Neural crest cell (in vitro differentiated cells): ENCODE measurements around the gene SEPSECS. TPM values are rescaled to one million over a fixed set of nuclear protein-coding genes. Genes with fewer than 3 reads are reported as not detected.

ENCODE experiments used
- DNase-seq: peaks from one replicate; pipeline ENCODE4 v3.0.0; 2021; ENCODE audit warnings: low read depth, mixed read lengths, low spot score
- H3K27ac Mint-ChIP-seq: one replicate; pipeline ENCODE4 v1.8.0; 2021; ENCODE audit warnings: mild to moderate bottlenecking, mixed read lengths; ENCODE audit not compliant: unreplicated experiment
- H3K27me3 Mint-ChIP-seq: 2 replicates; pipeline ENCODE4 v1.8.0; 2021; ENCODE audit warnings: low read depth, mild to moderate bottlenecking, mixed read lengths
- H3K36me3 Mint-ChIP-seq: 2 replicates; pipeline ENCODE4 v1.8.0; 2021; ENCODE audit warnings: low read depth, mild to moderate bottlenecking, mixed read lengths
- H3K4me1 Mint-ChIP-seq: 2 replicates; pipeline ENCODE4 v1.8.0; 2021; ENCODE audit warnings: mixed read lengths
- H3K4me3 Mint-ChIP-seq: one replicate; pipeline ENCODE4 v1.8.0; 2021; ENCODE audit warnings: mild to moderate bottlenecking, mixed read lengths
- H3K9me3 Mint-ChIP-seq: 2 replicates; pipeline ENCODE4 v1.8.0; 2021; ENCODE audit warnings: mixed read lengths
- long read RNA-seq: library from polyadenylated mRNA; unstranded; transcript quantifications from one replicate; pipeline ENCODE4 v2.0.0, GENCODE V29; 2020
- total RNA-seq: library from RNA; stranded (reverse); gene quantifications from 2 replicates; pipeline ENCODE4 v1.2.1, GENCODE V29; 2021
- TF ChIP-seq, protein P1 (sequence below): fragments of 200-600 bp; sonication (generic); conservative IDR thresholded peaks from 2 replicates; pipeline ENCODE4 v1.5.0; 2021; ENCODE audit warnings: antibody characterized with exemption, mild to moderate bottlenecking

SEPSECS gene
- total RNA-seq = 8.2 and 9.3 TPM in 2 replicates
- long read RNA-seq, full-length matches to known transcripts = 4 of 13 reads
- long read RNA-seq, partial matches to known transcripts = 5 of 13 reads
- long read RNA-seq, other reads (novel, unspliced or antisense) = 4 of 13 reads

DNA sequence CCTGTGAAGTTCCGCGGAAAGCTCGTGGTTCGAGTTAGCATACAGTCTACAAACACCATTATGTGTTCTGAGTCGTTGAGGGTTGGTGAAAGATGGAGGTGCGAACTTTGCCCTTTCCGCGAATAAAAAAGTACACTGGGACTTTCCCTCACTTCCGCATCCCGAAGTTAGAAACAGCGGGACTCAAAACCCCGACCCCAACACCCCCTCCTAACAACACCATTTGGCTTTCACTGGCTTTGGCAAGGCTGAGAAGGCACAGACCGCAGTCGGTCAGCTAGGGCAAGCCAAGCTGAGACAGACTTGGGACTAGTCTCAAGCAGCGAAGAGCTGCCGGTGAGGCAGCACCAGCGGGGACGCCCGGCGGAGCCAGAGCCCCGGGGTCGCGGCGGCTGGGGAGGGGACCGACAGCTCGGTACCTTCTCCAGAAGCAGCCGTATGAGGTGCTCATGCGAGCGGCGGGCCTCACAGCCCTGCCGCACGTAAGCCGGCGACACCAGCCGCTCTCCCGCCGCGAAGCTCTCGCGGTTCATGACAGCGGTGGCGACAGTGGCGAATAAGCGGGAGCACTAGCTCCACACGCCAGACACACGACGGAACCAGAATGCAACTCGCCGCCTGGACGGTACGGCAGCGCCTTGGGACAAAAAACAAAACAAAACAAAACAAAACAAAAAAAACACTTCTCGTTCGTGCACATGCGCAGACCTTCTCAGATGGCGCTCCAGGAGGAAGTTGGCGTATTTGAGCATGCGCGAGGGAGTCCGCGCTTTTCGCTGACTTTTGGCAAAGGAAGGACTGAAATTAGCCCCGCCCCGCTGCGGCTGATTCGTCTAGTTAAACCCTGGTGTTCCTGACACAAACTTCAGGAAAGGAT is at the start of gene SEPSECS:
Gene SEPSECS, minus strand, starts transcription at position 613 of the 877 bp plus-strand sequence. Its CDS starts 80 bp downstream, at position 533.
- Mint-ChIP-seq H3K4me3 (peak within 1 kb of the TSS; percentile 93), H3K27ac (peak within 1 kb of the TSS; percentile 95), H3K27me3 (no peaks in the 10 kb centered on the region), H3K9me3 (no peaks in the 10 kb centered on the region), H3K36me3 (no peaks in the 10 kb centered on the region), H3K4me1 (peaks cover 29% of the 10 kb centered on the region)
- peak; percentile 91 for DNase-seq
- TF ChIP-seq, protein P1, sequence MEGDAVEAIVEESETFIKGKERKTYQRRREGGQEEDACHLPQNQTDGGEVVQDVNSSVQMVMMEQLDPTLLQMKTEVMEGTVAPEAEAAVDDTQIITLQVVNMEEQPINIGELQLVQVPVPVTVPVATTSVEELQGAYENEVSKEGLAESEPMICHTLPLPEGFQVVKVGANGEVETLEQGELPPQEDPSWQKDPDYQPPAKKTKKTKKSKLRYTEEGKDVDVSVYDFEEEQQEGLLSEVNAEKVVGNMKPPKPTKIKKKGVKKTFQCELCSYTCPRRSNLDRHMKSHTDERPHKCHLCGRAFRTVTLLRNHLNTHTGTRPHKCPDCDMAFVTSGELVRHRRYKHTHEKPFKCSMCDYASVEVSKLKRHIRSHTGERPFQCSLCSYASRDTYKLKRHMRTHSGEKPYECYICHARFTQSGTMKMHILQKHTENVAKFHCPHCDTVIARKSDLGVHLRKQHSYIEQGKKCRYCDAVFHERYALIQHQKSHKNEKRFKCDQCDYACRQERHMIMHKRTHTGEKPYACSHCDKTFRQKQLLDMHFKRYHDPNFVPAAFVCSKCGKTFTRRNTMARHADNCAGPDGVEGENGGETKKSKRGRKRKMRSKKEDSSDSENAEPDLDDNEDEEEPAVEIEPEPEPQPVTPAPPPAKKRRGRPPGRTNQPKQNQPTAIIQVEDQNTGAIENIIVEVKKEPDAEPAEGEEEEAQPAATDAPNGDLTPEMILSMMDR = no peak

DNA sequence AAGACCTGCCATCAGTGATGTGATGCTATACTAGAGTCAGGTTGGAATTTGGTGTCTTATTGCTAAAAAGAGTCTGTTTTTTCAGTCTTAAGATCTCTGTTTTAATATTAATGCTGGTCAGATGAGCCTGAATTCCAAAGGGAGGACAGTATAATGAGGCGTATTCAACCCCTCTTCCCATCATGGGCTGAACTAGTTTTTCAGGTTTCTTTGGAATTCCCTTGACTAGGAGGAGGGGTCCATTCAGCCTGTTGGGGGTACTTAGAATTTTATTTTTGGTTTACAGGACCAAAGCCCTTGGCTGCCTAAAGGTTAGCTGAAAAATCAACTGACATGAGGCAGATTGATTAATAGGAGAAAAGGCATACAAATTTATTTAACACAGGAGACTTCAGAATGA is 49.5 kb upstream of the SEPSECS start:
- H3K27me3 Mint-ChIP-seq = no peaks in the 10 kb centered on the region
- TF ChIP-seq, protein P1 = no peak
- H3K36me3 Mint-ChIP-seq = peaks cover 4% of the 10 kb centered on the region
- no peak overlapping the region for H3K4me3 Mint-ChIP-seq
- no peak overlapping the region for H3K27ac Mint-ChIP-seq
- DNase-seq = no peak
- H3K4me1 Mint-ChIP-seq = no peaks in the 10 kb centered on the region
- peaks cover 5% of the 10 kb centered on the region for H3K9me3 Mint-ChIP-seq

DNA sequence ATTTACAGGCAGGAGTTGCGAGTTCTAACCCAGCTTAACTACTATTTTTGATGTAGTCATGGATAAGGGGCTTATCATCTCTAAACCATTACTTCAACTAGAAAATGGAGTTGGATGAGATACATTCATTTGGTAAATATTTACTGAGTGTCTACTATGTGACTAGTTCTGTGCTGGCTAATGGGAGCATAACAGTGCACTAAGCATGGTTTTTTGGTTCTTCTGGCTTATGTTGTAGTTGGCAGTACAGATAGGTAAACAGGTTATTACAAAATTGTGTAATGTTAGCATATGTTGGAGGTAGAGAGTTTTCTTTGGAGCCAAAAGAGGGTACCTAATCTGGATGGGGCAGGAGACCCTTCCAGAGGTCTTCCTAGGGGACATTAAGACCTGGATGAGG is 47.7 kb upstream of the SEPSECS start:
- TF ChIP-seq, protein P1 = no peak
- DNase-seq = no peak
- Mint-ChIP-seq H3K9me3 (peaks cover 7% of the 10 kb centered on the region), H3K36me3 (peaks cover 2% of the 10 kb centered on the region), H3K4me1 (no peaks in the 10 kb centered on the region), H3K27me3 (no peaks in the 10 kb centered on the region), H3K4me3 (no peak overlapping the region), H3K27ac (no peak overlapping the region)

DNA sequence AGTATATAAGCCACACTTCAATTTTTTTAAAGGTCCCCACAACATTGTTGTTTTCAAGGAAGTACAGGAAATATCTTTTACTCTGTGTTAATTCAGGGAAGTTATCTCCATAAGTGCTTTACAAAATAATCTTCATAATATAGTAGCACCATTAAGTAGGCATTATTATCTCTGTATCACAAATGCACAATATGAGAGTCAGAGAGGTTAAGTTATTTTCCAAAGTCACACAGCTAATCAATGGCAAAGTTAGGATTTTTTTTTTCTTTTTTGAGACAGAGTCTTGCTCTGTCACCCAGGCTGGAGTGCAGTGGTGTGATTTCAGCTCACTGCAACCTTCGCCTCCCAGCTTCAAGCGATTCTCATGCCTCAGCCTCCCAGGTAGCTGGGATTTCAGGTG is 38.5 kb upstream of the SEPSECS start:
- H3K4me1 Mint-ChIP-seq = no peaks in the 10 kb centered on the region
- DNase-seq = no peak
- H3K27ac Mint-ChIP-seq = no peak overlapping the region
- peaks cover 8% of the 10 kb centered on the region for H3K9me3 Mint-ChIP-seq
- no peaks in the 10 kb centered on the region for H3K27me3 Mint-ChIP-seq
- no peak overlapping the region for H3K4me3 Mint-ChIP-seq
- peaks cover 6% of the 10 kb centered on the region for H3K36me3 Mint-ChIP-seq
- TF ChIP-seq, protein P1 = no peak

DNA sequence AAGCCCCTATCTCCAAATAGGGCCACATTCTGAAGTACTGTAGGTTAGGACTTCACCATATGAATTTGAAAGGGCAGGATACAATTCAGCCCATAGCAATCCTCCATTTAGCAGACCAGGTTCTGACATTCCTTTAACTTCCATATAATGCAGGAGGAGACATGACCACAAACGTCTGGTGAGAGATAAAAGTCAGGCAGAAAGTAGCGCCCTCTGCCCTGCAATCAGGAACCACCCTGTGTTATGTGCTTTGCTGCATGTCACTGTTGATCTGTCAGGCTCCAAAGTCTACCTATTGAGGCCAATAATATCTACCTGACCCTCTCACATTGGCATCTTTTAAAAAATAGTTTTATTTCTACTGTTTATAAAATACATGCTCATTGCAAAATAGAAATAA is 30.2 kb upstream of the SEPSECS start:
- Mint-ChIP-seq H3K27me3 (no peaks in the 10 kb centered on the region), H3K9me3 (no peaks in the 10 kb centered on the region), H3K4me1 (no peaks in the 10 kb centered on the region), H3K36me3 (no peaks in the 10 kb centered on the region), H3K4me3 (no peak overlapping the region), H3K27ac (no peak overlapping the region)
- TF ChIP-seq, protein P1 = no peak
- DNase-seq = no peak
